IMR-90 (cell line): Measurements from ENCODE around the gene SEMA4B. TPM values are rescaled to one million over a fixed set of nuclear protein-coding genes. Genes with fewer than 3 reads are reported as not detected.

Experiments
- ATAC-seq: fragments of 200-7000 bp; cut with Tn5 transposase; 2 replicates; pipeline ENCODE4 v1.9.1; 2020; ENCODE audit warnings: low read depth, mild to moderate bottlenecking, moderate library complexity
- BruUV-seq: library from RNA; stranded (reverse); fragments of 400-500 nt; replicated peaks from 2 replicates; lab custom pipeline; 2021; lab: Mats Ljungman, UMichigan
- CTCF ChIA-PET: fragments of 300-600 bp; formaldehyde crosslinking; extraction: SDS; loops from one replicate; lab custom pipeline; 2021; ENCODE audit warnings: antibody characterized with exemption; lab: Yijun Ruan, JAX
- POLR2A ChIA-PET: fragments of 300-600 bp; sonication (Branson Sonifier 250); formaldehyde crosslinking; loops from one replicate; lab custom pipeline; 2022; ENCODE audit warnings: antibody characterized with exemption; ENCODE audit not compliant: unreplicated experiment; lab: Charles Lee
- DNase-seq: peaks from one replicate; pipeline ENCODE4 v3.0.0; 2013
- H2AFZ ChIP-seq: replicated peaks from 2 replicates; pipeline ENCODE3; 2013; ENCODE audit warnings: low read length, mild to moderate bottlenecking; ENCODE audit not compliant: poor library complexity
- H2AK5ac ChIP-seq: 2 replicates; pipeline ENCODE4 v1.6.1; 2013; ENCODE audit warnings: low read depth, low read length, inconsistent platforms
- H2AK9ac ChIP-seq: replicated peaks from 2 replicates; pipeline ENCODE3; 2013; ENCODE audit warnings: mild to moderate bottlenecking, low read depth, low read length, moderate library complexity; ENCODE audit not compliant: poor library complexity
- H2BK120ac ChIP-seq: 2 replicates; pipeline ENCODE4 v1.6.1; 2013; ENCODE audit warnings: low read depth, low read length, inconsistent platforms
- H2BK15ac ChIP-seq: 3 replicates; pipeline ENCODE4 v1.6.1; 2013; ENCODE audit warnings: low read depth, low read length, inconsistent platforms
- H2BK20ac ChIP-seq: 2 replicates; pipeline ENCODE4 v1.6.1; 2013; ENCODE audit warnings: low read depth, mild to moderate bottlenecking, inconsistent platforms, low read length, moderate library complexity
- H2BK5ac ChIP-seq: 2 replicates; pipeline ENCODE4 v1.6.1; 2013; ENCODE audit warnings: mild to moderate bottlenecking, low read depth, low read length, inconsistent platforms; ENCODE audit not compliant: poor library complexity, severe bottlenecking
- H3K14ac ChIP-seq: replicated peaks from 2 replicates; pipeline ENCODE4 v1.6.1; 2013; ENCODE audit warnings: low read depth, low read length, inconsistent platforms
- H3K18ac ChIP-seq: 2 replicates; pipeline ENCODE4 v1.6.1; 2013; ENCODE audit warnings: low read depth, low read length, control low read depth
- H3K23ac ChIP-seq: 2 replicates; pipeline ENCODE4 v1.6.1; 2013; ENCODE audit warnings: low read depth, low read length, inconsistent platforms
- H3K27ac ChIP-seq: 2 replicates; pipeline ENCODE4 v1.5.1; 2013; ENCODE audit warnings: mild to moderate bottlenecking, control low read depth, low read length; ENCODE audit not compliant: insufficient read depth
- H3K27me3 ChIP-seq: 2 replicates; pipeline ENCODE4 v1.6.1; 2013; ENCODE audit warnings: low read length; ENCODE audit not compliant: control insufficient read depth, insufficient read depth
- H3K36me3 ChIP-seq: 2 replicates; pipeline ENCODE4 v1.6.1; 2013; ENCODE audit warnings: low read length, mixed read lengths; ENCODE audit not compliant: control insufficient read depth, insufficient read depth
- H3K4ac ChIP-seq: 2 replicates; pipeline ENCODE4 v1.6.1; 2013; ENCODE audit warnings: low read depth, low read length, inconsistent platforms
- H3K4me1 ChIP-seq: 2 replicates; pipeline ENCODE4 v1.6.1; 2013; ENCODE audit warnings: low read length, mixed read lengths; ENCODE audit not compliant: control insufficient read depth, insufficient read depth
- H3K4me2 ChIP-seq: 2 replicates; pipeline ENCODE4 v1.6.1; 2013; ENCODE audit warnings: low read depth, mild to moderate bottlenecking, control low read depth, low read length, moderate library complexity
- H3K4me3 ChIP-seq: 2 replicates; pipeline ENCODE4 v1.5.1; 2013; ENCODE audit warnings: low read depth, mild to moderate bottlenecking, control low read depth, low read length, moderate library complexity; ENCODE audit not compliant: insufficient read depth
- H3K56ac ChIP-seq: 2 replicates; pipeline ENCODE4 v1.6.1; 2013; ENCODE audit warnings: low read length, inconsistent platforms; ENCODE audit not compliant: insufficient read depth; ENCODE audit errors: extremely low read depth
- H3K79me1 ChIP-seq, 2 experiments: 2 replicates each; pipeline ENCODE4 v1.6.1; 2013; ENCODE audit warnings: low read length in 2 of 2, inconsistent platforms in 1 of 2, low read depth in 1 of 2
- H3K9ac ChIP-seq: 2 replicates; pipeline ENCODE4 v1.6.1; 2013; ENCODE audit warnings: low read depth, low read length, control low read depth
- H3K9me1 ChIP-seq: 2 replicates; pipeline ENCODE4 v1.6.1; 2013; ENCODE audit warnings: low read length, inconsistent platforms; ENCODE audit not compliant: insufficient read depth
- H3K9me3 ChIP-seq: 2 replicates; pipeline ENCODE4 v1.6.1; 2013; ENCODE audit warnings: low read length; ENCODE audit not compliant: control insufficient read depth, insufficient read depth
- H4K20me1 ChIP-seq: 2 replicates; pipeline ENCODE4 v1.6.1; 2013; ENCODE audit warnings: low read length, inconsistent platforms; ENCODE audit not compliant: insufficient read depth
- H4K5ac ChIP-seq: 2 replicates; pipeline ENCODE4 v1.6.1; 2013; ENCODE audit warnings: mild to moderate bottlenecking, low read depth, low read length, control low read depth
- H4K8ac ChIP-seq, 2 experiments: 2 replicates each; pipeline ENCODE4 v1.6.1; 2013; ENCODE audit warnings: low read depth in 2 of 2, low read length in 2 of 2, control low read depth in 1 of 2, inconsistent platforms in 1 of 2
- H4K91ac ChIP-seq: 2 replicates; pipeline ENCODE4 v1.6.1; 2013; ENCODE audit warnings: low read depth, low read length, inconsistent platforms; ENCODE audit not compliant: insufficient read depth
- BHLHE40 ChIP-seq: fragments of 150-350 bp; IDR thresholded peaks from 2 replicates; pipeline ENCODE4 v1.6.1; 2016; ENCODE audit warnings: mild to moderate bottlenecking, low read depth, low read length
- CEBPB ChIP-seq: IDR thresholded peaks from 2 replicates; pipeline ENCODE4 v1.6.1; 2012; ENCODE audit warnings: low read depth, low read length, improper control_type of control experiment
- CTCF ChIP-seq: conservative IDR thresholded peaks from 2 replicates; pipeline ENCODE4 v1.5.1; 2012; ENCODE audit warnings: mild to moderate bottlenecking, low read depth, low read length, improper control_type of control experiment
- ELK1 ChIP-seq: fragments of 150-350 bp; IDR thresholded peaks from 2 replicates; pipeline ENCODE4 v1.6.1; 2016; ENCODE audit warnings: low read depth, mild to moderate bottlenecking, low read length, moderate library complexity, borderline replicate concordance
- FOS ChIP-seq: fragments of 150-350 bp; IDR thresholded peaks from 2 replicates; pipeline ENCODE4 v1.6.1; 2016; ENCODE audit warnings: low read depth, low read length
- MAZ ChIP-seq: IDR thresholded peaks from 2 replicates; pipeline ENCODE4 v1.6.1; 2012; ENCODE audit warnings: low read depth, mild to moderate bottlenecking, low read length, improper control_type of control experiment, moderate library complexity, borderline replicate concordance
- MXI1 ChIP-seq: IDR thresholded peaks from 2 replicates; pipeline ENCODE4 v1.6.1; 2012; ENCODE audit warnings: low read depth, mild to moderate bottlenecking, low read length, moderate library complexity, borderline replicate concordance
- NFE2L2 ChIP-seq: fragments of 150-350 bp; IDR thresholded peaks from 2 replicates; pipeline ENCODE4 v1.6.1; 2016; ENCODE audit warnings: low read depth, mild to moderate bottlenecking, low read length
- RAD21 ChIP-seq: IDR thresholded peaks from 2 replicates; pipeline ENCODE4 v1.6.1; 2012; ENCODE audit warnings: low read length, improper control_type of control experiment
- RCOR1 ChIP-seq: IDR thresholded peaks from 2 replicates; pipeline ENCODE4 v1.6.1; 2012; ENCODE audit warnings: mild to moderate bottlenecking, low read length, improper control_type of control experiment; ENCODE audit not compliant: insufficient replicate concordance
- SMC3 ChIP-seq: fragments of 150-350 bp; IDR thresholded peaks from 2 replicates; pipeline ENCODE4 v1.6.1; 2016; ENCODE audit warnings: low read depth, mild to moderate bottlenecking, antibody characterized with exemption, low read length, moderate library complexity
- USF2 ChIP-seq: fragments of 150-350 bp; IDR thresholded peaks from 2 replicates; pipeline ENCODE4 v1.6.1; 2017; ENCODE audit warnings: mild to moderate bottlenecking, antibody characterized with exemption, low read length, low read depth
- WGBS, 2 experiments: methylation state at CpG; one replicate each; pipeline versions ENCODE4 v1.1.5 to v1.1.7; 2013; ENCODE audit warnings: missing lambda C conversion rate in 2 of 2; ENCODE audit not compliant: insufficient read length in 1 of 2; ENCODE audit errors: extremely low coverage in 2 of 2; 5-methylcytosine and 5-hydroxymethylcytosine counted together
- dilution Hi-C: fragments of 300-500 bp; cut with HindIII; formaldehyde crosslinking; loops from one replicate; pipeline ENCODE4 v1.14.3; 2018; ENCODE audit warnings: low sequenced_read_pairs; ENCODE audit not compliant: unreplicated experiment
- in situ Hi-C: fragments of 300-500 bp; cut with MboI; formaldehyde crosslinking; loops from 3 replicates; pipeline ENCODE4 v1.14.3; 2019; ENCODE audit warnings: low sequenced_read_pairs, inconsistent platforms, mixed read lengths
- intact Hi-C: fragments of 100-400 bp; cut with micrococcal nuclease; formaldehyde crosslinking; loops from 2 replicates; pipeline ENCODE4 v1.10.0; 2022
- polyA plus RNA-seq, 3 experiments: library from polyadenylated mRNA; depleted of rRNA; stranded (reverse); fragments of >200 nt; gene quantifications; 2 replicates each; pipeline ENCODE4 v1.2.3, GENCODE V29; 2012; ENCODE audit warnings: low replicate concordance in 1 of 3
- total RNA-seq: library from RNA; depleted of rRNA; stranded (reverse); fragments of >200 nt; gene quantifications from 2 replicates; pipeline ENCODE4 v1.2.3, GENCODE V29; 2012

Gene SEMA4B
- total and polyA plus RNA-seq, 2 of the 4 experiments (the other 2 are of a cell fraction), result 5.0 to 22.5 TPM

- H4K5ac ChIP-seq, result no peak overlapping the region
- 83% methylated on average over 1 of the region's 8 CpGs; no CpG with 5 or more reads in 1 of the 2 experiments for WGBS, 2 experiments
- no peaks in the 10 kb centered on the region for H3K9me3 ChIP-seq
- H3K23ac ChIP-seq, result no peak overlapping the region
- TF ChIP-seq FOS, result no peak
- TF ChIP-seq ELK1, result no peak
- no peak for TF ChIP-seq SMC3
- no peak for TF ChIP-seq RCOR1
- TF ChIP-seq BHLHE40, result no peak
- no peak for TF ChIP-seq USF2
- no peak for TF ChIP-seq RAD21
- TF ChIP-seq CTCF, result no peak
- no peak for TF ChIP-seq MXI1
- no peak for TF ChIP-seq NFE2L2
- TF ChIP-seq CEBPB, result no peak
- no peak for TF ChIP-seq MAZ
- H3K4ac ChIP-seq, result no peak overlapping the region
- in situ Hi-C loops (no loop called here), intact Hi-C loops (no loop called here), dilution Hi-C loops (no loop called here)
- H2AK5ac ChIP-seq, result peak overlapping the region; percentile 85
- no peak overlapping the region for H3K27ac ChIP-seq
- H2AFZ ChIP-seq, result no peak overlapping the region
- no peaks in the 10 kb centered on the region; the same call in 1 of the 2 replicates for H4K20me1 ChIP-seq
- no peak overlapping the region for H2BK20ac ChIP-seq
- no peak overlapping the region for H2BK120ac ChIP-seq
- H3K4me1 ChIP-seq, result peaks cover 6% of the 10 kb centered on the region
- H3K4me3 ChIP-seq, result no peak overlapping the region
- CTCF ChIA-PET, result no interaction called here
- H3K79me1 ChIP-seq, result peaks cover 22 to 44% of the 10 kb centered on the region in 2 experiments
- H3K36me3 ChIP-seq, result peaks cover 7% of the 10 kb centered on the region
- no peak overlapping the region for H4K91ac ChIP-seq
- H3K4me2 ChIP-seq, result no peak overlapping the region
- peaks cover 10% of the 10 kb centered on the region for H3K9me1 ChIP-seq
- H3K9ac ChIP-seq, result no peak overlapping the region
- H2AK9ac ChIP-seq, result peak overlapping the region; percentile 23
- no peak overlapping the region for H3K56ac ChIP-seq
- H3K14ac ChIP-seq, result no peak overlapping the region
- no peak overlapping the region for H3K18ac ChIP-seq
- H2BK15ac ChIP-seq, result no peak overlapping the region
- no peaks in the 10 kb centered on the region for H3K27me3 ChIP-seq
- H2BK5ac ChIP-seq, result no peak overlapping the region
- BruUV-seq, result no TSS peak
- ATAC-seq (no peak), DNase-seq (no peak)
- H4K8ac ChIP-seq, result no peak overlapping the region
- POLR2A ChIA-PET, result no interaction called here
Measured at GRCh38 chr15:90210593-90210992, 9.5 kb downstream of the SEMA4B start.
